ENCODE measurements around the gene ROBO1.

DNA sequence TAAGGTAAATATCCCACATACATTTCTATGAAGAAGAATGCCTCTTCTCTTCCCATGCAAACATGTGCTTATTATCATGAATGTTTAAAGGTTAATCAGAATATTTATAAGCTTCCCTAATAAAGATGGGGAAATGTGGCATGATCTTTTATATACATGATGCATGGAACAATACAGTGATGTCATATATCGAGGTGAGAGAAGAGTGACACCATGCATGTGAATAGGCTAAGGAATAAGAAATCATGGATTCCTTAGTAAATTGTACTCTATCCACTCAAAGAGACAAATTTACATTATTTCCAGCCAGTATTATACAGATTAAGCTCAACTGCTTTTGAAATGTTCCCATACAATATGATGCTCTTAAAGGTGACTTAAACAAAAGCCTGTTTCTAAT lies 1035.3 kb downstream of the ROBO1 start:
- no peak for TF ChIP-seq EZH2phosphoT487 (IDR thresholded peaks at IDR 0.05; ENCODE audit: insufficient read depth, low read depth)
- TF ChIP-seq EZH2 (IDR thresholded peaks at IDR 0.05; ENCODE audit: insufficient read depth, poor library complexity, severe bottlenecking) = no peak
